Measurements from ENCODE around the gene VASH2. TPM values are rescaled to one million over a fixed set of nuclear protein-coding genes. Genes with fewer than 3 reads are reported as not detected.
A peak's percentile ranks its signal among the peaks of the same experiment; 100 is the strongest.

Gene VASH2
- total and polyA plus RNA-seq, 2 of the 8 experiments (the other 6 are each of a cell fraction or from before 2014, with no cell fraction given) = 44.0 to 187 TPM

DNA sequence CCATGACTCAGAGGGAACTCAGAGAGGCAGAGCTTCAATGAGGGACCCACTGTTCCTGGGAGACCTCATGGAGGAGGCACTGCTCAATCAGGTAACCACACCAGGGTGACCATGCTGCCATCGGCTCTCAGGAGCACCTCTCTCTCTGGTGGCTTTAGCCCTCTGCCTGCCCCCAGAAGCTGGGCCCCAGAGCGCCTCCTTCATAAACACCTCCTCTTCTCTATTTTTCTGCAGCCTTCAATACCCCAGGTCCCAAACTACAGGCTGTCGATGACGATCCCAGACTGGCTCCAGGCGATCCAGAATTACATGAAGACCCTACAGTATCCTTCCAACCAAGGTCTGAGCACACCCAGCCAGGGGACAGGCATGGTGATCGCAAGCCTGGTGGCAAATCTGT is 10.6 kb downstream of the VASH2 start:
- no peak for FAIRE-seq
- Histone ChIP-seq H3K4me1 (replicated peaks in 1 of 4; ENCODE audit: control insufficient read depth in 3 of 4, insufficient read depth in 4 of 4, low read length in 3 of 4) (peaks cover 2 to 9% (median 6%) of the 10 kb centered on the region in 4 experiments; a peak in 5 of 7 replicates), H2BK5ac (ENCODE audit: low read depth, low read length) (no peak overlapping the region; the same call in 1 of the 2 replicates), H4K20me1 (replicated peaks in 1 of 2; ENCODE audit: control insufficient read depth in 1 of 2, insufficient read depth in 2 of 2, low read length in 2 of 2) (peaks cover under 1 to 11% of the 10 kb centered on the region in 2 experiments), H3K18ac (ENCODE audit: extremely low read depth, low read length) (no peak overlapping the region), H2BK12ac (ENCODE audit: low read depth, low read length) (no peak overlapping the region), H2BK20ac (ENCODE audit: low read length) (no peak overlapping the region), H3K9ac (replicated peaks in 1 of 4; ENCODE audit: extremely low read depth in 1 of 4, low read depth in 3 of 4, low read length in 3 of 4) (no peak overlapping the region), H3K27me3 (replicated peaks in 1 of 4; ENCODE audit: control insufficient read depth in 3 of 4, extremely low read depth in 1 of 4, insufficient read depth in 3 of 4, low read length in 3 of 4) (no peaks in the 10 kb centered on the region), H4K8ac (ENCODE audit: extremely low read depth, insufficient read depth, low read length) (peak overlapping the region; percentile 36; the same call in 1 of the 2 replicates), H4K91ac (replicated peaks; ENCODE audit: insufficient read length, low read length) (no peak overlapping the region), H2BK15ac (ENCODE audit: low read length) (no peak overlapping the region), H3K23me2 (ENCODE audit: low read depth, low read length) (no peaks in the 10 kb centered on the region), H3K9me3 (ENCODE audit: insufficient read depth in 2 of 2, low read depth in 1 of 2, low read length in 1 of 2) (no peaks in the 10 kb centered on the region), H3K27ac (ENCODE audit: low read depth, low read length) (no peak overlapping the region), H3K23ac (ENCODE audit: insufficient read length) (no peak overlapping the region), H3K4me3 (ENCODE audit: extremely low read depth in 1 of 4, insufficient read depth in 2 of 4, low read depth in 3 of 4, low read length in 4 of 4) (no peak overlapping the region), H3K4me2 (ENCODE audit: insufficient read depth in 1 of 2, low read depth in 2 of 2, low read length in 2 of 2) (no peak overlapping the region), H2AFZ (ENCODE audit: low read length) (no peak overlapping the region), H3K79me1 (ENCODE audit: low read depth, low read length) (peaks cover 11% of the 10 kb centered on the region), H3K79me2 (ENCODE audit: control insufficient read depth in 1 of 2, insufficient read depth in 2 of 2, low read length in 2 of 2) (peaks cover 0 to 34% of the 10 kb centered on the region in 2 experiments; a peak in 2 of 4 replicates), H3K56ac (replicated peaks; ENCODE audit: insufficient read length, low read depth, low read length) (no peak overlapping the region), H4K5ac (ENCODE audit: insufficient read length, low read depth, low read length) (no peak overlapping the region), H2BK120ac (replicated peaks; ENCODE audit: low read depth, low read length) (no peak overlapping the region), H2AK5ac (ENCODE audit: low read depth, low read length) (no peak overlapping the region), H3K14ac (ENCODE audit: insufficient read length) (no peak overlapping the region), H3K4ac (replicated peaks; ENCODE audit: insufficient read length, low read depth, low read length) (no peak overlapping the region), H3K36me3 (ENCODE audit: control insufficient read depth in 2 of 4, insufficient read depth in 4 of 4, low read length in 3 of 4) (peaks cover 47 to 99% (median 89%) of the 10 kb centered on the region in 4 experiments)
- POLR2A ChIA-PET (ENCODE audit: partially characterized antibody) = interaction anchor here (0.9 to 12.7 kb wide), 7 partner anchors 9 to 46 kb away, joined by 3 to 240 read pairs (median 7); partner anchors contain the start of gene VASH2
- no peak for DNase-seq (ENCODE audit: low read depth in 1 of 2, low spot score in 2 of 2)
- CTCF ChIA-PET (ENCODE audit: partially characterized antibody) = interaction anchor here (1.1 to 2.1 kb wide), 2 partner anchors 17 to 37 kb away, joined by 3 to 5 read pairs; no protein-coding TSS in a partner anchor
- 94% methylated on average over 6 of the region's 6 CpGs; no CpG with 5 or more reads in 1 of the 2 experiments for WGBS, 2 experiments (ENCODE audit: extremely low coverage in 1 of 2, insufficient coverage in 1 of 2, insufficient read length in 1 of 2, insufficient replicate concordance in 2 of 2, low coverage in 1 of 2, low lambda C conversion rate in 2 of 2, missing lambda C conversion rate in 1 of 2)
- TF ChIP-seq PHF8 (conservative IDR thresholded peaks at IDR 0.05; ENCODE audit: low read depth, low read length) = no peak
- TF ChIP-seq, protein P1, sequence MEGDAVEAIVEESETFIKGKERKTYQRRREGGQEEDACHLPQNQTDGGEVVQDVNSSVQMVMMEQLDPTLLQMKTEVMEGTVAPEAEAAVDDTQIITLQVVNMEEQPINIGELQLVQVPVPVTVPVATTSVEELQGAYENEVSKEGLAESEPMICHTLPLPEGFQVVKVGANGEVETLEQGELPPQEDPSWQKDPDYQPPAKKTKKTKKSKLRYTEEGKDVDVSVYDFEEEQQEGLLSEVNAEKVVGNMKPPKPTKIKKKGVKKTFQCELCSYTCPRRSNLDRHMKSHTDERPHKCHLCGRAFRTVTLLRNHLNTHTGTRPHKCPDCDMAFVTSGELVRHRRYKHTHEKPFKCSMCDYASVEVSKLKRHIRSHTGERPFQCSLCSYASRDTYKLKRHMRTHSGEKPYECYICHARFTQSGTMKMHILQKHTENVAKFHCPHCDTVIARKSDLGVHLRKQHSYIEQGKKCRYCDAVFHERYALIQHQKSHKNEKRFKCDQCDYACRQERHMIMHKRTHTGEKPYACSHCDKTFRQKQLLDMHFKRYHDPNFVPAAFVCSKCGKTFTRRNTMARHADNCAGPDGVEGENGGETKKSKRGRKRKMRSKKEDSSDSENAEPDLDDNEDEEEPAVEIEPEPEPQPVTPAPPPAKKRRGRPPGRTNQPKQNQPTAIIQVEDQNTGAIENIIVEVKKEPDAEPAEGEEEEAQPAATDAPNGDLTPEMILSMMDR (IDR thresholded peaks at IDR 0.05; ENCODE audit: control extremely low read depth in 1 of 3, insufficient read depth in 1 of 3, low read depth in 1 of 3, low read length in 3 of 3) = no peak
- TF ChIP-seq POU5F1 (IDR thresholded peaks at IDR 0.05; ENCODE audit: low read depth, low read length) = no peak
- TF ChIP-seq POLR2AphosphoS5 (IDR thresholded peaks at IDR 0.05; ENCODE audit: low read depth, low read length) = peak; percentile 58; the same call in 1 of the 2 replicates
- no peak for TF ChIP-seq RXRA (IDR thresholded peaks at IDR 0.05; ENCODE audit: insufficient read depth, low read depth, low read length)
